Mesenchymal stem cell (in vitro differentiated cells and primary cell): ENCODE data around the gene INPPL1.
A peak's percentile ranks its signal among the peaks of the same experiment; 100 is the strongest.

ENCODE experiments used
- DNase-seq: peaks from one replicate; pipeline ENCODE4 v3.0.0-alpha.2; 2013
- H2AFZ ChIP-seq: one replicate; pipeline ENCODE4 v1.6.1; 2013; ENCODE audit warnings: low read depth, mild to moderate bottlenecking, control low read depth, inconsistent platforms, low read length, moderate library complexity
- H2AK5ac ChIP-seq: 2 replicates; pipeline ENCODE4 v1.6.1; 2013; ENCODE audit warnings: low read length, moderate library complexity, mild to moderate bottlenecking, inconsistent platforms; ENCODE audit not compliant: severe bottlenecking
- H2BK120ac ChIP-seq: one replicate; pipeline ENCODE4 v1.6.1; 2013; ENCODE audit warnings: low read depth, mild to moderate bottlenecking, inconsistent platforms, low read length, moderate library complexity
- H2BK12ac ChIP-seq, 2 experiments: one replicate each; pipeline ENCODE4 v1.6.1; 2013; ENCODE audit warnings: inconsistent platforms in 2 of 2, low read length in 2 of 2, mild to moderate bottlenecking in 2 of 2, moderate library complexity in 2 of 2, control low read depth in 1 of 2
- H2BK15ac ChIP-seq: one replicate; pipeline ENCODE4 v1.6.1; 2013; ENCODE audit warnings: mild to moderate bottlenecking, low read depth, inconsistent platforms; ENCODE audit not compliant: poor library complexity, severe bottlenecking
- H2BK5ac ChIP-seq: 2 replicates; pipeline ENCODE4 v1.6.1; 2013; ENCODE audit warnings: low read depth, mild to moderate bottlenecking, low read length, control low read depth, inconsistent platforms; ENCODE audit not compliant: poor library complexity, severe bottlenecking
- H3K14ac ChIP-seq, 2 experiments: one replicate each; pipeline ENCODE4 v1.6.1; 2013; ENCODE audit warnings: inconsistent platforms in 2 of 2, low read length in 2 of 2, control low read depth in 1 of 2, mild to moderate bottlenecking in 1 of 2, moderate library complexity in 1 of 2
- H3K18ac ChIP-seq, 2 experiments: one replicate each; pipeline ENCODE4 v1.6.1; 2013; ENCODE audit warnings: inconsistent platforms in 2 of 2, low read length in 2 of 2, control low read depth in 1 of 2, low read depth in 1 of 2, mild to moderate bottlenecking in 1 of 2
- H3K23ac ChIP-seq, 2 experiments: one replicate each; pipeline ENCODE4 v1.6.1; 2013; ENCODE audit warnings: inconsistent platforms in 2 of 2, low read length in 2 of 2, mild to moderate bottlenecking in 2 of 2, moderate library complexity in 2 of 2, control low read depth in 1 of 2
- H3K27ac ChIP-seq: 2 replicates; pipeline ENCODE4 v1.5.1; 2013; ENCODE audit warnings: mild to moderate bottlenecking, moderate library complexity, low read length, control low read depth, inconsistent platforms; ENCODE audit not compliant: poor library complexity, severe bottlenecking
- H3K27me3 ChIP-seq, 2 experiments: 2 replicates each; pipeline versions ENCODE4 v1.6.1 to v1.7.0; 2013; ENCODE audit warnings: low read length in 2 of 2, mild to moderate bottlenecking in 2 of 2, moderate library complexity in 2 of 2, control low read depth in 1 of 2, inconsistent platforms in 1 of 2; ENCODE audit not compliant: control insufficient read depth in 1 of 2, insufficient read depth in 1 of 2
- H3K36me3 ChIP-seq, 2 experiments: 2 replicates each; pipeline versions ENCODE4 v1.6.1 to v1.7.0; 2013; ENCODE audit warnings: low read length in 2 of 2, control low read depth in 1 of 2, inconsistent platforms in 1 of 2, low read depth in 1 of 2, mild to moderate bottlenecking in 1 of 2; ENCODE audit not compliant: insufficient read depth in 2 of 2, control insufficient read depth in 1 of 2
- H3K4ac ChIP-seq, 2 experiments: one replicate each; pipeline ENCODE4 v1.6.1; 2013; ENCODE audit warnings: inconsistent platforms in 2 of 2, low read length in 2 of 2, mild to moderate bottlenecking in 2 of 2, moderate library complexity in 2 of 2, control low read depth in 1 of 2, low read depth in 1 of 2
- H3K4me1 ChIP-seq: 2 replicates; pipeline ENCODE4 v1.6.1; 2013; ENCODE audit warnings: low read depth, low read length, control low read depth; ENCODE audit not compliant: control insufficient read depth, insufficient read depth
- H3K4me2 ChIP-seq: 2 replicates; pipeline ENCODE4 v1.6.1; 2013; ENCODE audit warnings: low read length, mild to moderate bottlenecking, inconsistent platforms; ENCODE audit not compliant: poor library complexity, severe bottlenecking
- H3K4me3 ChIP-seq, 2 experiments: 2 replicates each; pipeline versions ENCODE4 v1.5.1 to v1.7.0; 2013; ENCODE audit warnings: low read length in 2 of 2, mild to moderate bottlenecking in 2 of 2, control low read depth in 1 of 2, low read depth in 1 of 2; ENCODE audit not compliant: insufficient read depth in 1 of 2
- H3K79me1 ChIP-seq: replicated peaks from 2 replicates; pipeline ENCODE4 v1.6.1; 2013; ENCODE audit warnings: mild to moderate bottlenecking, control low read depth, low read length, inconsistent platforms; ENCODE audit not compliant: poor library complexity, severe bottlenecking
- H3K9ac ChIP-seq: 2 replicates; pipeline ENCODE4 v1.7.0; 2013; ENCODE audit warnings: mild to moderate bottlenecking, low read length, moderate library complexity
- H3K9me3 ChIP-seq: 2 replicates; pipeline ENCODE4 v1.7.0; 2013; ENCODE audit warnings: mild to moderate bottlenecking, low read length; ENCODE audit not compliant: control insufficient read depth
- H4K8ac ChIP-seq: one replicate; pipeline ENCODE4 v1.6.1; 2013; ENCODE audit warnings: inconsistent platforms, mild to moderate bottlenecking, low read length, moderate library complexity
- H4K91ac ChIP-seq: one replicate; pipeline ENCODE4 v1.6.1; 2013; ENCODE audit warnings: mild to moderate bottlenecking, low read length, inconsistent platforms
- WGBS: methylation state at CpG from one replicate; pipeline ENCODE4 v1.1.7; 2013; ENCODE audit warnings: mixed read lengths; 5-methylcytosine and 5-hydroxymethylcytosine counted together

INPPL1 gene

DNA sequence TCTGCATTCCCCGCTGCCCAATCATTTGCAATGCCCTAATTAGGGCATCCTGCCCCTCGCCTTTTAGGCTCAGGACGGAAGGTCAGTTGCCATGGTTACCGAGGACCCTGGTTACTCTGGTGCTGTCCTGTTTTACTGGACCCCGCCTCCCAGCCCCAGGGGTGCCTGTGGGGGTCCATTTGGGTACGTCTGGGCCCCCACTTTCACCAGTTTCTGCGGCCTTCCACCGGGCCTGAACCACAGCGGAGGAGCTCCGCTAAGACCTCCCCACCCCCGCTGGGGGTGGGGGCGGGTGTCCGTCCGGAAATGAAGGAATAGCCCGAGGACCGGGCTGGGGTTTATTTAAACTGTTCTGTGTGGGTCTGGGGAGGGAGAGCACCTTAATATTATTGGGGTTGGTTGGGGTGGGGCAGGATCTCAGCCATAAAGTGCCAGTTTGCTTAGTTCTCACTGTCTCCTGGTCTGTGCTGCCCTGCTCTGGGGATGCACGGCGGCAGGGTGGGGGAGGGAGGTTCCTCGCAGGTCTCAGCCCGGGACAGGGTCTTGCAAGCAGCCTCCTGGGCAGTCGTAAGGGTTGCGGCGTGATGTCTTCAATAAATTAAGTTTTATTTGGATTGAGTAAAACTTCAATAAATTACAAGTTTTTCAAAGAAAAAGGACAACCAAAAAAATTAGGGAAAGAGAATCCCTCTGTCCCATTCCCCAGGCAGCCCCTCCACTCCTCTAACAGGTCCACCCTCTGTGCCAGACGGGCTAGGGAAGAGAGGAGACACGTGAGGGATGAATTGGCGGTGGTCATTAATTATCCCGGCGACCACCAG lies 14.1 kb downstream of the INPPL1 start:
- H3K18ac ChIP-seq, result peak overlapping the region in 1 of 2 experiments; percentile 18
- H2BK5ac ChIP-seq, result no peak overlapping the region
- no peak overlapping the region for H3K27ac ChIP-seq
- H2BK120ac ChIP-seq, result no peak overlapping the region
- H3K9ac ChIP-seq, result no peak overlapping the region
- H3K9me3 ChIP-seq, result no peaks in the 10 kb centered on the region
- H4K8ac ChIP-seq, result no peak overlapping the region
- no peak overlapping the region for H2BK15ac ChIP-seq
- H2AFZ ChIP-seq, result no peak overlapping the region
- peaks cover 34% of the 10 kb centered on the region for H3K4me1 ChIP-seq
- peaks cover 46 to 49% of the 10 kb centered on the region in 2 experiments for H3K36me3 ChIP-seq
- no peak overlapping the region for H2AK5ac ChIP-seq
- whole genome bisulfite sequencing, result 40% methylated on average over 21 of the region's 28 CpGs
- H2BK12ac ChIP-seq, result no peak overlapping the region
- H3K14ac ChIP-seq, result no peak overlapping the region
- H3K4ac ChIP-seq, result no peak overlapping the region
- peaks cover 30 to 41% of the 10 kb centered on the region in 2 experiments for H3K27me3 ChIP-seq
- no peak for DNase-seq
- H3K4me2 ChIP-seq, result peak overlapping the region; percentile 33
- no peak overlapping the region for H3K23ac ChIP-seq
- no peak overlapping the region for H4K91ac ChIP-seq
- H3K4me3 ChIP-seq, result no peak overlapping the region
- peaks cover 13% of the 10 kb centered on the region for H3K79me1 ChIP-seq

DNA sequence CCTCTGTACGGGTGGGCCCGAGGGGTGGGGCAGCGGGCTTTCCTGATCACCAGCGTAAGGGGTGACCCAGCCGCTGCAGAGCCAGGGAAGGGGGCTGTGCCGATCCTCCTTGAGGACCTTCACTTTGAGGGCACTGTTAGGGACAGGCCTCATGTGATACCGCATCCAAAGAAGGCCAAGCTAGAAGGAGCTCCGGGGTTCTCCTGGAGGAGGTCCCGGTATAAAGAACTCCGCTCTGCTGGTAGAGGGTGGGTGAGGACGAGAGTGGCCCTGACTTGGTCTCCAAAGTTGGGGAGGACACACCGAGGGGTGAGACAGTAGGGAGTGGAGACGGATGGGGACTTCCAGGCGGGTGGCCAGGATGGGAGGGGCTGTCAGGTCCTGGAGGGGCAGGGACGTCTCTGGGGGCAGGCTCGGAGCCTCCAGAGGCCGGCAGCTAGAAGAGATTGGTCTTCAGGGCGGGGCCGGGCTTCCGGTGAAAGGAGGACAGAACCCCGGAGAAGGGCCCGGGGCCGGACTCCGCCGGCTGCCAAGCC lies 14.8 kb downstream of the INPPL1 start:
- H3K9ac ChIP-seq, result peak overlapping the region; percentile 42
- no peak overlapping the region for H2AK5ac ChIP-seq

GRCh38 chr11:72239849-72240460 lies 15.4 kb downstream of the INPPL1 start:
- Histone ChIP-seq H2BK15ac (peak overlapping the region; percentile 75), H3K23ac (no peak overlapping the region), H3K4ac (peak overlapping the region in 1 of 2 experiments; percentile 47), H3K9me3 (no peaks in the 10 kb centered on the region), H3K27ac (no peak overlapping the region), H2AFZ (no peak overlapping the region), H3K27me3 (peaks cover 40 to 51% of the 10 kb centered on the region in 2 experiments), H3K9ac (peak overlapping the region; percentile 50), H3K79me1 (peaks cover 3% of the 10 kb centered on the region), H4K8ac (no peak overlapping the region), H3K4me2 (peak overlapping the region; percentile 33), H2BK12ac (no peak overlapping the region), H2AK5ac (no peak overlapping the region), H3K4me3 (peak overlapping the region; percentile 33 to 55), H3K14ac (no peak overlapping the region), H3K18ac (peak overlapping the region; percentile 14 to 59), H3K4me1 (peaks cover 42% of the 10 kb centered on the region), H3K36me3 (peaks cover 34 to 37% of the 10 kb centered on the region in 2 experiments), H4K91ac (peak overlapping the region; percentile 12), H2BK5ac (no peak overlapping the region), H2BK120ac (peak overlapping the region; percentile 42)
- WGBS, result 4% methylated on average over 57 of the region's 69 CpGs
- DNase-seq, result no peak

More for the DNA sequence above, 14.8 kb downstream of the INPPL1 start:
- Histone ChIP-seq H4K8ac (peak overlapping the region; percentile 19), H2BK120ac (no peak overlapping the region), H2BK15ac (peak overlapping the region; percentile 31), H3K27ac (no peak overlapping the region), H3K4me1 (peaks cover 39% of the 10 kb centered on the region), H3K4me2 (peak overlapping the region; percentile 33), H2BK5ac (no peak overlapping the region), H3K23ac (no peak overlapping the region), H3K9me3 (no peaks in the 10 kb centered on the region), H3K18ac (peak overlapping the region in 1 of 2 experiments; percentile 59), H2AFZ (no peak overlapping the region), H2BK12ac (no peak overlapping the region), H3K4ac (no peak overlapping the region), H3K14ac (no peak overlapping the region), H3K4me3 (no peak overlapping the region), H3K27me3 (peaks cover 34 to 45% of the 10 kb centered on the region in 2 experiments), H3K36me3 (peaks cover 40 to 42% of the 10 kb centered on the region in 2 experiments), H3K79me1 (peaks cover 6% of the 10 kb centered on the region), H4K91ac (no peak overlapping the region)
- DNase-seq, result peak; percentile 41
- WGBS, result 6% methylated on average over 25 of the region's 25 CpGs
